Left ventricle myocardium inferior (tissue), 1 donor: Measurements from ENCODE around the gene MPZL1. TPM values are rescaled to one million over a fixed set of nuclear protein-coding genes. Genes with fewer than 3 reads are reported as not detected.

Experiments
- DNase-seq: peaks from one replicate; pipeline ENCODE4 v3.0.0-alpha.2; 2020
- H3K27ac ChIP-seq: fragments of 200-600 bp; replicated peaks from 2 replicates; pipeline ENCODE4 v1.8.0; 2021
- H3K27me3 ChIP-seq: fragments of 200-600 bp; 2 replicates; pipeline ENCODE4 v1.8.0; 2021; ENCODE audit warnings: low read depth
- H3K36me3 ChIP-seq: fragments of 200-600 bp; 2 replicates; pipeline ENCODE4 v1.8.0; 2021
- H3K4me1 ChIP-seq: fragments of 200-600 bp; 2 replicates; pipeline ENCODE4 v1.8.0; 2021
- H3K4me3 ChIP-seq: fragments of 200-600 bp; 2 replicates; pipeline ENCODE4 v1.8.0; 2021; ENCODE audit warnings: mild to moderate bottlenecking, moderate library complexity
- H3K9me3 ChIP-seq: fragments of 200-600 bp; replicated peaks from 2 replicates; pipeline ENCODE4 v1.8.0; 2021
- intact Hi-C: fragments of 100-400 bp; cut with micrococcal nuclease; formaldehyde crosslinking; loops from one replicate; pipeline ENCODE4 v1.11.0; 2022
- total RNA-seq: library from RNA; stranded (reverse); fragmentation: NEBNext Ultra II Directional; extraction: Animal tissue kit (Norgen Biotek cat#: 25700); gene quantifications from one replicate; pipeline ENCODE4 v1.2.1, GENCODE V29; 2021
- TF ChIP-seq, protein P1 (sequence below): fragments of 200-600 bp; IDR thresholded peaks from 2 replicates; pipeline ENCODE4 v1.8.0; 2021; ENCODE audit warnings: antibody characterized with exemption, mild to moderate bottlenecking, borderline replicate concordance
- donor health status: DM: no; HTN: yes; CAD: no; lungs with severe emphysema.

The MPZL1 gene
- total RNA-seq, 1 donor from 2014 or later, result 28.9 TPM

DNA sequence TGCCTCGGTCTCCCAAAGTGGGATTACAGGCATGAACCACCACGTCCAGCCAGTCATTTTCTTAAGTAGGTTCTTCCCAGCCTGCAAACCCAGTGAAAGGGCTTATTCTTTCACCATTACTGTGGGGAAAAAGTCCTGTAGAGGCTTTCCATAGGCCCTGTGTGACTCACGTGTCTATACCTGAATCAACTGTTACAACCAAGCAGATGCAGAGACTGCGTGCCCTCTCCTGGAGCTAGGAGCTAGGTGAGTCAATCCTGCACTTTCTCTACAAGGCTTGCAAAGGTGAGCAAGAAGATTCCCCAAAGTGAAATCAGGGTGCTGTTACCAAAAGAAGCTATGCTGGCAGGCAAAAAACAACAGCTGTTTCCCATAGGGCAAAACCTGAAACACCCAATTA is 13.8 kb upstream of the MPZL1 start:
- Histone ChIP-seq H3K27ac (no peak overlapping the region), H3K27me3 (no peaks in the 10 kb centered on the region), H3K4me1 (peaks cover 18% of the 10 kb centered on the region), H3K9me3 (no peaks in the 10 kb centered on the region), H3K36me3 (peaks cover 25% of the 10 kb centered on the region), H3K4me3 (no peak overlapping the region)
- DNase-seq, result no peak
- TF ChIP-seq, protein P1, sequence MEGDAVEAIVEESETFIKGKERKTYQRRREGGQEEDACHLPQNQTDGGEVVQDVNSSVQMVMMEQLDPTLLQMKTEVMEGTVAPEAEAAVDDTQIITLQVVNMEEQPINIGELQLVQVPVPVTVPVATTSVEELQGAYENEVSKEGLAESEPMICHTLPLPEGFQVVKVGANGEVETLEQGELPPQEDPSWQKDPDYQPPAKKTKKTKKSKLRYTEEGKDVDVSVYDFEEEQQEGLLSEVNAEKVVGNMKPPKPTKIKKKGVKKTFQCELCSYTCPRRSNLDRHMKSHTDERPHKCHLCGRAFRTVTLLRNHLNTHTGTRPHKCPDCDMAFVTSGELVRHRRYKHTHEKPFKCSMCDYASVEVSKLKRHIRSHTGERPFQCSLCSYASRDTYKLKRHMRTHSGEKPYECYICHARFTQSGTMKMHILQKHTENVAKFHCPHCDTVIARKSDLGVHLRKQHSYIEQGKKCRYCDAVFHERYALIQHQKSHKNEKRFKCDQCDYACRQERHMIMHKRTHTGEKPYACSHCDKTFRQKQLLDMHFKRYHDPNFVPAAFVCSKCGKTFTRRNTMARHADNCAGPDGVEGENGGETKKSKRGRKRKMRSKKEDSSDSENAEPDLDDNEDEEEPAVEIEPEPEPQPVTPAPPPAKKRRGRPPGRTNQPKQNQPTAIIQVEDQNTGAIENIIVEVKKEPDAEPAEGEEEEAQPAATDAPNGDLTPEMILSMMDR, result no peak
- intact Hi-C loops, result no loop called here

DNA sequence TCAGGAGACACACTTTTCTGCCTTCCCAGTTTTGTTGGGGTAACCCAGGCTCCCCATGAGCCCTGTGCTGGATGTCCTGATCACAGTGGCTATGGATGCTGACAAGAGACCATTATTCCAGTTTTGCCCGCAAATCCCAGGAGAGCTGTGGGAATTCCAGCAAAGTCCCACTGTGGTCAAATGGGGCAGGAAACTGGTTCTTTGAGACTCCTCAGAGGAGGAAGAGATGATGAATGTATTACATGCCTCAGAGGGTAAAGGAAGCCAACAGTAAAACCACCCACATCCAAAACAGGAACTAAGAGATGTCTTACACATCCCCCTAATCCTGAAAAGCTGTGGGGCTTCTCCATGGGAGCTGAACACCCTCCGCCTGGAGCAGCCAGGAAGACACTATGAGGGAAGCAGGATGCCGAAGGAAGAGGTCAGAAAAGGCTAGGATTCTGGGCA is 12.8 kb upstream of the MPZL1 start:
- TF ChIP-seq, protein P1, result no peak
- peaks cover 18% of the 10 kb centered on the region for H3K36me3 ChIP-seq

DNA sequence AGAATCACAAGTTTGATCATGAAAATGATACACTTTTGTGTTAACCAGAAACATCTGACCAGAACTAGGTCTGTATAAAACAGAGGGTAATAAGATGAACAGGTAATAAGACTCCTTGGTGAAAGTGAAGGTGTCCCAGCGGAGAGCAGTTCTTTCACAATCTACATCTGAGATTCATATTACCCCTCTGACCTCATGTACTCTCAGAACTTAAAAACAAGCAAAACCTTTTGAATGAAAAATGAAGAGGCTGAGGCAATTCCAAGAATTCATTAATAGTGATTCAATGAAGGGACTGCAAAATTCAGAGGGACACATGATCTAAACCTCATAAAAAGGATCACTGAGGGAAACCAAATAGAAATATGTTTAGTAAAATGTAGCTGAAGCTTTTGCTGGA is 10.9 kb upstream of the MPZL1 start:
- Histone ChIP-seq H3K4me1 (peaks cover 26% of the 10 kb centered on the region), H3K27me3 (no peaks in the 10 kb centered on the region), H3K36me3 (peaks cover under 1% of the 10 kb centered on the region), H3K4me3 (no peak overlapping the region), H3K27ac (no peak overlapping the region), H3K9me3 (no peaks in the 10 kb centered on the region)
- no peak for DNase-seq
- intact Hi-C loops, result no loop called here
- TF ChIP-seq, protein P1, result no peak

More for the DNA sequence above, 12.8 kb upstream of the MPZL1 start:
- no peak overlapping the region for H3K27ac ChIP-seq
- no peak overlapping the region for H3K4me3 ChIP-seq
- intact Hi-C loops, result no loop called here
- DNase-seq, result no peak
- H3K9me3 ChIP-seq, result no peaks in the 10 kb centered on the region
- H3K27me3 ChIP-seq, result no peaks in the 10 kb centered on the region
- H3K4me1 ChIP-seq, result peaks cover 22% of the 10 kb centered on the region

DNA sequence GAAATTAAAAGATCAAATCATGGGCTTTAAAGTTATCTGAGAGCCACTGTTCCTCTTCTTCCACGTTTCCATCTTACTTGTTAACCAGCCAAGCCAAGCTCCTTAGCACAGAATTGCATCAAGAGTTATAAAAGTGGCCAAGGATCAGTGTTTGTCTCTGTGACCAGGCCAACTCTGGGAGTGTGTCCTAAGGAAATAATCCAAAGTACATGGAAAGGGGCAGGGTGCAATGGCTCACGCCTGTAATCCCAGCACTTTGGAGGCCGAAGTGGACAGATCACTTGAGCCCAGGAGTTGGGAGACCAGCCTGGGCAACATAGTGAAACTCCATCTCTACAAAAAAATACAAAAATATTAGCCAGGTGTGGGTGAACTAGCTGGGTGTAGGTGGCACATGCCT is 10.0 kb upstream of the MPZL1 start:
- H3K27me3 ChIP-seq, result no peaks in the 10 kb centered on the region
- H3K36me3 ChIP-seq, result no peaks in the 10 kb centered on the region
- peak overlapping the region; percentile 7 for H3K27ac ChIP-seq
- no peaks in the 10 kb centered on the region for H3K9me3 ChIP-seq
- H3K4me3 ChIP-seq, result no peak overlapping the region
- peaks cover 35% of the 10 kb centered on the region for H3K4me1 ChIP-seq
- DNase-seq, result no peak
- TF ChIP-seq, protein P1, result no peak
- intact Hi-C loops, result no loop called here

DNA sequence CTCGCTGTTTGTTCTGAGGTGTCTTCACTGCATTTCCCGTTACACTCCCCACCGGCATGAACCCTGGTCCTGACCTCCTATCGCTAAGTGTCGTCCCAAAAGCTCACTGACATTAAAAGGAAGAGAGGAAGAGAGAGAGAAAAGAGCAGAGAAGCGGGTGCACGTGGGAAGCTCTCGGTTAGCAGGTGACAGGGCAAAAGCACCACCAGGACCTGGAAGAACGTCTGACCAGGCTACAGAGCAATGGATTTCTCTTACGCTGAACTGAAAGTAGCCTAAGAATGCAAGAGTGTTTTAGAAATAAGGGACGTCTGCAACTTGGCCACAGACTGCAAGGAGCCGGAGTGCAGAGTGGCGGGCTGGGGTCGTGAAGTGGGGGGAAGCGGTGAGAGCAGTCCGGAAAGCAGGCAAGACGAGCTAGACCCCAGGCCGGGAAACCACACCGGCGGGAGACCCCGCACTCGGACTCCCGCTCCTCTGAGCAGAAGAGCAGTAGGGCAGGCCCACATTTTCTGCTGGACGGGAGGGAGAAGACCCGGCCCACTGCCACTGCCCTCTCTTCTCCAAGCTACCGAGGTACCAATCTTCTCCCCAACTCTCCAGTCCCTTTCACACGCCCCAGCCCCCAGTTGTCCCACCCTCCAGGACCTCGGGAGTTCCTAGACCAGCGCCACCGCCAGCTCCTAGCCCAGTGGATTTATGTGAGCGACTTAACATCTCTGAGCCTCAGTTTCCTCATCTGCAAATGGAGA is 8.3 kb upstream of the MPZL1 start:
- no peak for DNase-seq
- TF ChIP-seq, protein P1, result no peak
- Histone ChIP-seq H3K9me3 (no peaks in the 10 kb centered on the region), H3K36me3 (no peaks in the 10 kb centered on the region), H3K4me3 (peak overlapping the region; percentile 74), H3K27ac (peak overlapping the region; percentile 93), H3K27me3 (no peaks in the 10 kb centered on the region), H3K4me1 (peaks cover 35% of the 10 kb centered on the region)
- intact Hi-C loops, result no loop called here
